Fibroblast of skin of right quadriceps (primary cell): ENCODE results near the gene CDKN2D.

Source experiments
- DNase-seq: peaks from one replicate; pipeline ENCODE4 v3.0.0-alpha.2; 2013

CDKN2D gene

DNA sequence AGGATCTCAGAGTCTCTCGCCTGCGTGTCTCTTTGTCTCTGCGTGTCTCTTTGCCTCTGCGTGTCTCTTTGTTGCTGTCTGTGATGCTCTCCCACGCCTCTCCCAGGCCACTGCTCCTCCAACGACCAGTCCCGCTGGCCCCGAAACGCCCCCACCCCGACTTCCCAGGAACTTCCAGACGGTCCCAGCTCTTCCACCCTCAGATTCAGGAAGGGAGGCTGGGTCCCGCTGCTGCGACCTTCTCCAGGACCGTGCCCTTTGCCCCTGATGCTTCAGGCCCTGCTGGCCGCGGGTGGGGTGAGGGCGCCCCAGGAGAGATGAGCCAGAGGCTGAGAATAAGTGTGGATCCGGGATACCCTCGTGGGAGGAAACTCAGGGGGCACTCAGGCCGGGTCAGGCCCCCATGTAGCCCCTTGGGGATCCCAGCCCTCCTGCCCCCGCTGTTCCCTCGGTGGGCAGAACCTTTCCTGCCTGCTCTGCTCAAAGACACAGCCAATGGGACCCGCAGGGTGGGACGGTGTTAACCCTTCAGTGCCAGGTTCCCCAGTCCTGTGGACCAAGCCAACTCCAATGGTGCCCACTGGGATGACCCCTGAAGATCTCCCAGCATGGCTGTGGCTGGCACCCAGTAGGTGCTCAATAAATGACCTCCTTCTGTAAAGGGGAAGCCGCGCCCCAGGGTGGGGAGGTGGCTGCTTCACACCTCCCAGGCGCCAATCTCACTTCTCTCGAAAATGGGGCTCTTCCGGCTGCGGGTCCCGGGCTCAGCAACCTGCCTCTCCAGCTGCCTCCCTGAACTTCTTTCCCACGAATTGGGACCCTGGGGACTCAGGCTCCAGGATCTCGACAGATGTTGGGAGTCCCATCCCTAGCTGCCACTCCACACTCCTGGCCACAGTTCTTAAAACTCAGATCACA lies 50.1 kb downstream of the CDKN2D start:
- no peak for DNase-seq

DNA sequence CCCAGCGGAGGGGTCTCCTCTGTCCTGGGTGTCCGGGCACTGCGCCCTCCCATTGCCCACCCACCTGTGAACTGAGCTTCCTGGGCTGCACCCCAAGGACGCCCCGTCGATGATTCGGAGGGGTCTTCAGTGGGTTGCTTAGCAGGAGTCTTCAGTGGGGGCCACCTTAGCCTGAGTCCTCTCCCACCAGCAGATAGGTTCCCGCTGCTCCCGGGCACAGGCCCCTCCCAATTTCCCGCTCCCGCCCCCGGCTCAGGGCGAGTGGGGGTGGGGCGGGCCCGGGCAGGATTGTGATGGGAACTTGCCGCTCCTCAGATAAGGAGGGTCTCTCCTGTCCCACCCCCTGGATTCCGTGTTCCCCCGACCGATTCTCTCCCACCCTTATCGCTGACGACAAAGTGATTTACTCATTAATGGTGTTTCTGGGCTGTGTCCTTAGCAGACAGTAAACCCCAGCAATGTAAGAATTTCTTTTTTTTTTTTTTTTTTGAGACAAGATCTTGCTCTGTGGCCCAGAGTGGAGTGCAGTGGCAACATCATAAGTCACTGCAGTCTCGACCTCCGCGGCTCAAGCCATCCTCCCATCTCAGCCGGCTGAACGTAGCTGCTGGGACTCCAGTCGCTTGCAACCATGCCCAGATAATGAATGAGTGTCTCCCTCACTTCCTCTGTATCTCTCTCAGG lies 50.9 kb downstream of the CDKN2D start:
- no peak for DNase-seq

DNA sequence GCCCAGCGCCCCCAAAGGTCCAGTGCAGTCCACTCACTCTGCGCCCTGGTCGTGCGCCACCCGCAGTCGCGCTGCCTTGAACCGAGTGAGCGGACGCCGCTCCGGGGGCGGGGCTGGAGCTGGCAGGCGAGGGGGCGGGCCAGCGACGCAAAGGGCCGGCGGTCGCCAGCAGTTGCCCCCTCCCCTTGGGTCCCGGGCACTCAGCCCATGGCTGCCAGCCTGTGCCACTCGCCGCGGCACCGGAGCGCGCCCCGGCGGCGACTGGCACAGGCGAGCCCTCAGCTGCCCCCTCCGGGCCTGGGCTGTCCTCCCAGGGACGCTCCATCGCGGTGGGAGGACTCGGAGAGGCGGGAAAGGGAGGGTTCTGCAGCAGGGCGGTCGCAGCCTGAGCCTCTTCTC lies 51.4 kb downstream of the CDKN2D start, which contains the start of gene S1PR5:
TSS of gene S1PR5 (minus strand) at position 87 of the 399 bp plus-strand sequence. CDS start 2,436 bp downstream, outside the sequence.
- no peak for DNase-seq

DNA sequence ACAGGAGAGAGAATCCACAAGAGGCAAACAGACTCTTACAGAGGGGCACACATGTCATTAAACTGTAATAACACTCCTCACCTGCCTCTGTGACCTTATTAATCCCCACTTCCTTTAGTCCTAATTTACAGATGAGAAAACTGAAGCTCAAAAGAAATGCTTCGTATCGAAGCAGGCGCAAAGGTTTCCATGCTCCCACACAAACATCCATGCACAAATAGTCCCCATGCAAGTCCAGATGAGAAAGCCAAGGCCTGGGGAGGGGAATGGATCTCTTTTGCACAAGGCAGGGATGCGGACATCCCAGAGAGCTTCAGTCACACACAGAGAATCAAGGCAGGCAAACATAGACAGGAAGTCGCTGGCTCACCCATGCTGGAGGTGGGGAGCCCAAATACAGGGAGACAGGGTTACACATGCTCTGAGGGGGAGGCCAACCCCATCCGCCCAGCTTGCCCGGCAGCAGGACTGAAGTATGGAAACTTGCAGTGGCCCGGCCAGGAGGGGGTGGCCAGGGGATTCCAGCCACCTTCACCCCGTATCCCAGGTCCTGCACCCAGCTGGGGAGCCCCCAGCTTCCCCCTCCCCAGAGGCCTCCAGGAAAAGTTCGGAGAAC lies 52.0 kb downstream of the CDKN2D start:
- DNase-seq = no peak
